ENCODE data around the gene HTT-AS.

Gene HTT-AS

GRCh38 chr4:3116955-3117354 is 42.6 kb upstream of the HTT-AS start:
- H3K27ac ChIP-seq, result no peak overlapping the region
- TF ChIP-seq ZFX (IDR thresholded peaks at IDR 0.05) (no peak), CTCF (conservative IDR thresholded peaks at IDR 0.05) (no peak)

DNA sequence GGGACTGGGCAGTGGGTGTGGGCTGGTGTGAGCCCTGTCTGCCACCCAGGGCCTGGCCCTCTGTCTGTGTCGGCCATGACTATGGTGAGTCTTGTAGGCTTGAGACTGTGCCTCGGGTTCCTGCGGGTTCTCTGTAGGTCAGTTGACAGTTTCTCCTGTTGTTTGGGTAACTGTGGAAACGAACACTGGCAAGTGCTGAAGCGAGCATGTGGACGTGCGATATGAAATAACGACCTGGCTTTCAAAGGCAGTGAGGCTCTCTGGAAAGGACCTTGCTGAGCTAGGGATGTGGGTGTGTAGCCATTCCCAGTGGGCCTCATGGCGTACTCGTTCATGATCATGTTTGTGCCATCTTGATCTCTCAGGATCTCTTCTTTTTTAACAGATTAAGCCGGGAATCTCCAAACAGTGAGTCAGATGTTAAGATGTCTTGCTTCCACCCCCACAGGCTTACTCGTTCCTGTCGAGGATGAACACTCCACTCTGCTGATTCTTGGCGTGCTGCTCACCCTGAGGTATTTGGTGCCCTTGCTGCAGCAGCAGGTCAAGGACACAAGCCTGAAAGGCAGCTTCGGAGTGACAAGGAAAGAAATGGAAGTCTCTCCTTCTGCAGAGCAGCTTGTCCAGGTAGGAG is 41.4 kb upstream of the HTT-AS start:
- H3K27ac ChIP-seq, result no peak overlapping the region
- TF ChIP-seq CTCF (conservative IDR thresholded peaks at IDR 0.05), result no peak
- TF ChIP-seq ZFX (IDR thresholded peaks at IDR 0.05), result no peak

DNA sequence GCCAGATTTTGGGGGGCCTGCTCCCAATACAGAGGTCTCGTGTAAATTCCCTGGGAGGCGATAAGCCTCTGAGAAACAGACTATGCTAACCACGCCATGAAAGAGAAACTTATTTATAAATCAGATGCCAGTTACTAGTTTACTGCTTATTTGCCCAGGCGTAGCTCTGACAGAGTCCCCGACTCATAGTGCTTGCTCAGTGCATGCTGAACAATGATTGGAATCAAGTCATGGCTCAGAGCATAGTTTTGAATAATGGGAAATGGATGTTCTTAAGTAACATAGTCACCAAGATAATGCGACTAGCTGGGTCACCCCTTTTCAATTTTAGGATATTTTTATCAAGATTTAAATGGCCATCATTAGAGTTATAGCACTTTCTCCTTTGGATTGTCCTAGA is 40.0 kb upstream of the HTT-AS start:
- TF ChIP-seq CTCF (conservative IDR thresholded peaks at IDR 0.05) (no peak), ZFX (IDR thresholded peaks at IDR 0.05) (no peak)
- no peak overlapping the region for H3K27ac ChIP-seq

DNA sequence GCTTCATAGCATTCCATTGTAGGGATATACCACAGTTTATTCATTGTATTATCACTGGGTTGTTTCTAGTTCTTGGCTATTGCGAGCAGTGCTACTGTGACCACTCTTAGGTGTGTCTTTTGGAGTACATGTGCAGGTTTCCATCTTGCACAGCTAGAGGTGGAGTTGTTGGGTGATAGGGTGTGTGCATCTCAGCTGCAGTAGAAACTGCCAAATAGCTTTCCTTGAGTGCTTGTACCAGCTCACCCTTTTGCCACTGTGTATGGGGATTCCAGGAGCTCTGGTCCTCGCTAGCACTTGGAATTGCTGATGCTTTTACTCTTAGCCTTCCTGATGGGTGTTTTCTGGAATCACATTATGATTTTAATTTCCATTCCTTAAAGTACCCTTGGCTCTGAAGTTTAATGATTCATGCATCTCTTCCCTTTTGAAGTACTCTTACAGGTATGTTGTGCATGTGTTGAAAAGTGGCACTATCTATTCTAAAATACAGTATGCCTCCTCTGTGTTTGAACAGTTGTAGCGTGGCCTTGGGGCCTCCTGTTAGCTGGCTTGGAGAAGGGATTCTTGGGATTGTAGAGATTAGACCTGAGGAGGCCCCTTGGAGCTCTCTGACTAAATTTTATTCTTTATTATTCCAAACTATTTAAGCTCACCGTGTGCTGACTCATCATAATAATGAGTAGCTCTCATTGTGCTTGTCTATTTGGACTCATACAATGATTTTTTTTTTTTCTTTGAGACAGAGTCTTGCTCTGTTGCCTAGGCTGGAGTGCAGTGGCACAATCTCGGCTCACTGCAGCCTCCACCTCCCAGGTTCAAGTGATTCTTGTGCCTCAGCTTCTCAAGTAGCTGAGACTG is 38.5 kb upstream of the HTT-AS start:
- H3K27ac ChIP-seq, result no peak overlapping the region
- TF ChIP-seq CTCF (conservative IDR thresholded peaks at IDR 0.05) (no peak), ZFX (IDR thresholded peaks at IDR 0.05) (no peak)

DNA sequence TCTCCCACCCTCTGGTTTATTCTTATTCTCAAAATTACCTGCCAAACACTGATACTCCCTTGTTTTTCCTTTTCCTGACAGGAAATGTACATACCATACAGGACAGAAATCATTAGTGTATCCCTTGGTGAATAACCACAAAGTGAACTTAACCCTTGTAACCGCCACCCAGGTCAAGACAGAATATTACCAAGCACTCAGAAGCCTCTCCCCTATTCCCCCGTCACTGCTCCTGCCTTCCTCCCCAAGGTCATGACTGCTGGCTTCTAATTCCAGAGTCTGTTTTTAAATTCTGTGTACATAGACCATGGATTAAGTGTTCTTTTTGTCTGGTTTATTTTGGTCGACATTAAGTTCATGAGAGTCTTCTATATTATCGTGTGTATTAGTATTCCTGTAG is 37.9 kb upstream of the HTT-AS start:
- H3K27ac ChIP-seq, result no peak overlapping the region

DNA sequence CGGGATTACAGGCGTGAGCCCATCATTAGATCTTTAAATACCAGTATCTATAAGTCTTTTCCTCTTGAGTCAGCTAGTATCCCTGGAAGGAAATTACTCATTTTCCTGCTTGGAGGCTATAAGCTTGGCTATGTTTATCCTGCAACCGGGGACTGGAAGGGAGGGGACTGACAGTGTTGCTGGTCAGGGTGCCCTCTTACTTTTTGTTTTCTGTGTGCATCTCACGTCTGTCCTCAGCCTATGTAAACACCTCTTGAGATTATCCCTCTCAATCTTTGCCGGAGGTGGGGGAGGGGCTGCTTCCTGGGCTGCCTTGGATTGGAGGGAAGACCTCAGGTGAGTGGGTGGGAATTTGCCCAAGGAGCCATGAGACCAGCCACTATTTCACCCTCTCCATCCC is 37.1 kb upstream of the HTT-AS start:
- H3K27ac ChIP-seq, result no peak overlapping the region
- no peak for TF ChIP-seq CTCF (conservative IDR thresholded peaks at IDR 0.05)
- no peak for TF ChIP-seq ZFX (IDR thresholded peaks at IDR 0.05)

More for the DNA sequence above, 37.9 kb upstream of the HTT-AS start:
- TF ChIP-seq ZFX (IDR thresholded peaks at IDR 0.05) (no peak), CTCF (conservative IDR thresholded peaks at IDR 0.05) (no peak)

DNA sequence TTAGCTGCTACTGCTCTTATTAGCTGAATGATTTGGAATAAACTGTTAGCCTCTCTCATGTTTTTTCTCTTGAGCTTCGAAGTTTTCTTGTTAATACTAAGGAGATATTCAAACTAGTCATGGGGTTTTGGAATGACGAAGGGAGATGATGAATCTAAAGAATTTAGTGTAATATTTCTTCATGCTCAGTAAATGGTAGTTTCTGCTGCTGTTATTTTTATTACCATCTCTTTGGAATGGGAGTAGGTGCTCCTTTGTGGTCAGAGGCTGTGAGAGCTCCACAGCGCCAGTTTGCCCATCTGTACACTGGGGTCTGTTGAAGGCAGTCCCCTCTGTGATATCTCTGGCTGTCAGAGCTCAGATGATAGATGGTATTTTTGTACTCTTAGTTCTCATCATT is 33.9 kb upstream of the HTT-AS start:
- no peak overlapping the region for H3K27ac ChIP-seq
- TF ChIP-seq ZFX (IDR thresholded peaks at IDR 0.05) (no peak), CTCF (conservative IDR thresholded peaks at IDR 0.05) (no peak)

All from C4-2B (cell line).